ENCODE results near the gene NFKBIB. TPM values are rescaled to one million over a fixed set of nuclear protein-coding genes. Genes with fewer than 3 reads are reported as not detected.

The NFKBIB gene
- polyA plus RNA-seq, 1 experiment = 9.9 TPM

- Histone ChIP-seq H3K27me3 (ENCODE audit: control insufficient read depth, insufficient read depth, low read length) (no peaks in the 10 kb centered on the region), H3K4me3 (ENCODE audit: low read depth, low read length) (no peak overlapping the region), H3K9me3 (ENCODE audit: control insufficient read depth, insufficient read depth, low read length) (peaks cover 12% of the 10 kb centered on the region), H3K27ac (ENCODE audit: low read depth, low read length) (no peak overlapping the region)
- CTCF ChIA-PET = interaction anchor here (0.5 to 1.6 kb wide), 2 partner anchors 25 to 56 kb away, joined by 3 to 7 read pairs; no protein-coding TSS in a partner anchor
- no peak for DNase-seq (ENCODE audit: low read depth, low spot score)
- TF ChIP-seq CTCF (IDR thresholded peaks at IDR 0.05; ENCODE audit: low read depth, low read length) = no peak
- POLR2A ChIA-PET = no interaction called here
These were observed 5.1 kb downstream of the NFKBIB start for GRCh38 chr19:38904581-38905539.

GRCh38 chr19:38905620-38906019 lies 5.9 kb downstream of the NFKBIB start:
- CTCF ChIA-PET = interaction anchor here (1.6 kb wide), 1 partner anchor 24 kb away, joined by 7 read pairs; no protein-coding TSS in a partner anchor
- no peak for TF ChIP-seq CTCF (IDR thresholded peaks at IDR 0.05; ENCODE audit: low read depth, low read length)
- POLR2A ChIA-PET = no interaction called here
- no peak overlapping the region for H3K4me3 ChIP-seq (ENCODE audit: low read depth, low read length)
- H3K9me3 ChIP-seq (ENCODE audit: control insufficient read depth, insufficient read depth, low read length) = peaks cover 12% of the 10 kb centered on the region
- H3K27me3 ChIP-seq (ENCODE audit: control insufficient read depth, insufficient read depth, low read length) = no peaks in the 10 kb centered on the region
- no peak overlapping the region for H3K27ac ChIP-seq (ENCODE audit: low read depth, low read length)
- DNase-seq (ENCODE audit: low read depth, low spot score) = no peak

- Histone ChIP-seq H3K27ac (ENCODE audit: low read depth, low read length) (no peak overlapping the region), H3K9me3 (ENCODE audit: control insufficient read depth, insufficient read depth, low read length) (peaks cover 12% of the 10 kb centered on the region), H3K27me3 (ENCODE audit: control insufficient read depth, insufficient read depth, low read length) (peaks cover 10% of the 10 kb centered on the region), H3K4me3 (ENCODE audit: low read depth, low read length) (no peak overlapping the region)
- CTCF ChIA-PET = interaction anchor here (2.4 kb wide), 1 partner anchor 24 kb away, joined by 8 read pairs; the partner anchor contains the start of genes MRPS12 and SARS2
- POLR2A ChIA-PET = no interaction called here
- TF ChIP-seq CTCF (IDR thresholded peaks at IDR 0.05; ENCODE audit: low read depth, low read length) = no peak
- DNase-seq (ENCODE audit: low read depth, low spot score) = no peak
These were observed 7.5 kb downstream of the NFKBIB start for GRCh38 chr19:38907227-38907626.

GRCh38 chr19:38907670-38908069 lies 7.9 kb downstream of the NFKBIB start:
- DNase-seq (ENCODE audit: low read depth, low spot score) = no peak
- ChIA-PET POLR2A (no interaction called here), CTCF (interaction anchor here (2.4 kb wide), 1 partner anchor 23 kb away, joined by 8 read pairs; the partner anchor contains the start of genes MRPS12 and SARS2)
- no peak for TF ChIP-seq CTCF (IDR thresholded peaks at IDR 0.05; ENCODE audit: low read depth, low read length)
- peaks cover 10% of the 10 kb centered on the region for H3K27me3 ChIP-seq (ENCODE audit: control insufficient read depth, insufficient read depth, low read length)
- H3K27ac ChIP-seq (ENCODE audit: low read depth, low read length) = no peak overlapping the region
- H3K9me3 ChIP-seq (ENCODE audit: control insufficient read depth, insufficient read depth, low read length) = peaks cover 12% of the 10 kb centered on the region
- no peak overlapping the region for H3K4me3 ChIP-seq (ENCODE audit: low read depth, low read length)

GRCh38 chr19:38908911-38909310 lies 9.1 kb downstream of the NFKBIB start:
- Histone ChIP-seq H3K4me3 (ENCODE audit: low read depth, low read length) (no peak overlapping the region), H3K27me3 (ENCODE audit: control insufficient read depth, insufficient read depth, low read length) (peaks cover 10% of the 10 kb centered on the region), H3K27ac (ENCODE audit: low read depth, low read length) (no peak overlapping the region), H3K9me3 (ENCODE audit: control insufficient read depth, insufficient read depth, low read length) (peaks cover 12% of the 10 kb centered on the region)
- CTCF ChIA-PET = no interaction called here
- POLR2A ChIA-PET = no interaction called here
- no peak for DNase-seq (ENCODE audit: low read depth, low spot score)
- TF ChIP-seq CTCF (IDR thresholded peaks at IDR 0.05; ENCODE audit: low read depth, low read length) = no peak

Measured in AG04450 (cell line).